ENCODE data around the gene DNAH2.

The DNAH2 gene

GRCh38 chr17:7707858-7708750 lies 9.4 kb upstream of the DNAH2 start:
- no peak overlapping the region for H3K4me3 ChIP-seq (ENCODE audit: low read depth, low read length)
- no peak for TF ChIP-seq CTCF (IDR thresholded peaks at IDR 0.05; ENCODE audit: low read depth, low read length, missing control alignments)
- no peak for DNase-seq (ENCODE audit: low read depth)

- DNase-seq (ENCODE audit: low read depth) = no peak
- no peak for TF ChIP-seq CTCF (IDR thresholded peaks at IDR 0.05; ENCODE audit: low read depth, low read length, missing control alignments)
- H3K4me3 ChIP-seq (ENCODE audit: low read depth, low read length) = no peak overlapping the region
Observed at GRCh38 chr17:7709031-7709430, 8.5 kb upstream of the DNAH2 start.

GRCh38 chr17:7710301-7710700 lies 7.2 kb upstream of the DNAH2 start:
- TF ChIP-seq CTCF (IDR thresholded peaks at IDR 0.05; ENCODE audit: low read depth, low read length, missing control alignments) = no peak
- H3K4me3 ChIP-seq (ENCODE audit: low read depth, low read length) = no peak overlapping the region

GRCh38 chr17:7711051-7711755 lies 6.3 kb upstream of the DNAH2 start:
- DNase-seq (ENCODE audit: low read depth) = no peak
- peak; percentile 58 for TF ChIP-seq CTCF (IDR thresholded peaks at IDR 0.05; ENCODE audit: low read depth, low read length, missing control alignments)

More at GRCh38 chr17:7710301-7710700, 7.2 kb upstream of the DNAH2 start:
- no peak for DNase-seq (ENCODE audit: low read depth)

GRCh38 chr17:7712111-7712771 lies 5.3 kb upstream of the DNAH2 start:
- no peak for TF ChIP-seq CTCF (IDR thresholded peaks at IDR 0.05; ENCODE audit: low read depth, low read length, missing control alignments)
- H3K4me3 ChIP-seq (ENCODE audit: low read depth, low read length) = no peak overlapping the region
- no peak for DNase-seq (ENCODE audit: low read depth)

More at GRCh38 chr17:7711051-7711755, 6.3 kb upstream of the DNAH2 start:
- no peak overlapping the region for H3K4me3 ChIP-seq (ENCODE audit: low read depth, low read length)

GRCh38 chr17:7713782-7714181 lies 3.8 kb upstream of the DNAH2 start:
- H3K4me3 ChIP-seq (ENCODE audit: low read depth, low read length) = no peak overlapping the region
- TF ChIP-seq CTCF (IDR thresholded peaks at IDR 0.05; ENCODE audit: low read depth, low read length, missing control alignments) = no peak
- DNase-seq (ENCODE audit: low read depth) = no peak
